Prostate gland (tissue), 2 donors: ENCODE data around the gene C8A. TPM values are rescaled to one million over a fixed set of nuclear protein-coding genes. Genes with fewer than 3 reads are reported as not detected.

ENCODE experiments used
- DNase-seq: peaks from one replicate; pipeline ENCODE4 v3.0.0-alpha.2; 2019; ENCODE audit warnings: low spot score
- H3K27ac ChIP-seq, 2 donors: fragments of 200-600 bp; sonication (generic); 2 replicates each; pipeline ENCODE4 v1.5.1; 2017 to 2019
- H3K27me3 ChIP-seq: fragments of 200-600 bp; sonication (generic); replicated peaks from 2 replicates; pipeline ENCODE4 v1.5.1; 2019; ENCODE audit not compliant: insufficient read depth
- H3K36me3 ChIP-seq, 2 donors: fragments of 200-600 bp; sonication (generic); 1 replicate in 1 of 2; 2 replicates in 1 of 2; pipeline versions ENCODE4 v1.5.1 to v1.8.1; 2017 to 2019
- H3K4me1 ChIP-seq: fragments of 200-600 bp; sonication (generic); replicated peaks from 2 replicates; pipeline ENCODE4 v1.5.1; 2019
- H3K4me3 ChIP-seq, 2 donors: fragments of 200-600 bp; sonication (generic); 2 replicates each; pipeline ENCODE4 v1.5.1; 2017 to 2019
- H3K9me3 ChIP-seq: fragments of 200-600 bp; sonication (generic); 2 replicates; pipeline ENCODE4 v1.5.1; 2017
- POLR2A ChIP-seq: fragments of 450-650 bp; IDR thresholded peaks from one replicate; pipeline ENCODE4 v1.6.1; 2016; ENCODE audit warnings: antibody characterized with exemption, mild to moderate bottlenecking
- POLR2AphosphoS5 ChIP-seq: sonication (generic); formaldehyde crosslinking; IDR thresholded peaks from one replicate; pipeline ENCODE4 v1.6.1; 2017; ENCODE audit warnings: antibody characterized with exemption
- WGBS: methylation state at CpG from one replicate; pipeline ENCODE4 v1.1.5; 2018; 5-methylcytosine and 5-hydroxymethylcytosine counted together
- intact Hi-C: fragments of 100-400 bp; cut with DNase I; formaldehyde crosslinking; loops from one replicate; pipeline ENCODE4 v1.14.2; 2022
- total RNA-seq, 2 donors: library from RNA; depleted of rRNA; stranded (reverse); fragments of >200 nt; gene quantifications; one replicate each; pipeline ENCODE4 v1.1.0, GENCODE V29; 2016
- TF ChIP-seq, protein P1 (sequence below), 4 experiments: fragments of 200-600 bp in 2 of 4; fragments of 450-650 bp in 2 of 4; sonication (generic) in 2 of 4; IDR thresholded peaks; 1 replicate in 3 of 4; 2 replicates in 1 of 4; pipeline ENCODE4 v1.5.1; 2016 to 2019; ENCODE audit warnings: antibody characterized with exemption in 4 of 4, mild to moderate bottlenecking in 2 of 4, moderate library complexity in 2 of 4

Gene C8A
- total RNA-seq, 2 donors from 2014 or later = not detected

DNA sequence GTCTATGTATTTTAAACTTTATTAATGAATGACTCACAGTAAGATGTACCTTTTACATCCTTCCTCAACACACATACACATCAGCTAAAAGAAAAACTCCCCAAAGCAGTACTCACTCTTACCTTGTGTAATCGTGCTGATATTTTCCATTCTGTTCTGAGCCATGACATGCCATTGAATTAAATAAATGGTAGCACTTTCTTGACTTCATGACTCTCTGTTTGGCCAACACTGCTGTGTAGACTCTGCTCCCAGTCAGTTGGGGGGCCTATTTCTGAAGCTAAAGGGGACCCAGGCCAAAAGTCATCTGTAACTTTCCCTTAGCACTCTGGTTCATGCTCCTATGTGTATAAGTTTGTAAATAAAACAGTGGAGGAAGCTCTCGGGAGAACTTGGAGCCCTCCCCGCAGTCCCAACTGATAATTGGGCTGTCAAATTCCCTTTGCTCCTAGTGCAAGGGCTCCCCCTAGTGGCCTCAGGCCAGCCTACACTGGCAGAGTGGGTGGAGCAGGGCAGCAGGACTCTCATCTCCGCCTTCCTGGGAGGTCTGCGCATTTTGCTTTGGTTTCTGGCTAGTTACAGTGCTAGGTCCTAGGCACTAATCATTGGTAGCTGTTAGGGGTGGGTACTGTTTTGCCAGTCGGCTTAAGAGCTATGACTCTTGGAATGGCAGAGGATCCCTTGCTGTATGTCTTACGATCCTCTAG, 33.7 kb upstream of the C8A start:
- Histone ChIP-seq H3K4me1 (peaks cover 14% of the 10 kb centered on the region), H3K27me3 (no peaks in the 10 kb centered on the region), H3K36me3 (no peaks in the 10 kb centered on the region), H3K27ac (no peak overlapping the region), H3K4me3 (no peak overlapping the region), H3K9me3 (no peaks in the 10 kb centered on the region)
- TF ChIP-seq, protein P1, sequence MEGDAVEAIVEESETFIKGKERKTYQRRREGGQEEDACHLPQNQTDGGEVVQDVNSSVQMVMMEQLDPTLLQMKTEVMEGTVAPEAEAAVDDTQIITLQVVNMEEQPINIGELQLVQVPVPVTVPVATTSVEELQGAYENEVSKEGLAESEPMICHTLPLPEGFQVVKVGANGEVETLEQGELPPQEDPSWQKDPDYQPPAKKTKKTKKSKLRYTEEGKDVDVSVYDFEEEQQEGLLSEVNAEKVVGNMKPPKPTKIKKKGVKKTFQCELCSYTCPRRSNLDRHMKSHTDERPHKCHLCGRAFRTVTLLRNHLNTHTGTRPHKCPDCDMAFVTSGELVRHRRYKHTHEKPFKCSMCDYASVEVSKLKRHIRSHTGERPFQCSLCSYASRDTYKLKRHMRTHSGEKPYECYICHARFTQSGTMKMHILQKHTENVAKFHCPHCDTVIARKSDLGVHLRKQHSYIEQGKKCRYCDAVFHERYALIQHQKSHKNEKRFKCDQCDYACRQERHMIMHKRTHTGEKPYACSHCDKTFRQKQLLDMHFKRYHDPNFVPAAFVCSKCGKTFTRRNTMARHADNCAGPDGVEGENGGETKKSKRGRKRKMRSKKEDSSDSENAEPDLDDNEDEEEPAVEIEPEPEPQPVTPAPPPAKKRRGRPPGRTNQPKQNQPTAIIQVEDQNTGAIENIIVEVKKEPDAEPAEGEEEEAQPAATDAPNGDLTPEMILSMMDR (IDR thresholded peaks at IDR 0.05) = peak; percentile 72 to 93 (median 88)
- TF ChIP-seq POLR2A = no peak
- TF ChIP-seq POLR2AphosphoS5 = no peak
- intact Hi-C loops = loop anchor here (10.0 kb wide), 1 partner anchor 1536 kb away; no protein-coding TSS in a partner anchor
- peak; percentile 77 for DNase-seq
- 26% methylated on average over 7 of the region's 7 CpGs for WGBS

DNA sequence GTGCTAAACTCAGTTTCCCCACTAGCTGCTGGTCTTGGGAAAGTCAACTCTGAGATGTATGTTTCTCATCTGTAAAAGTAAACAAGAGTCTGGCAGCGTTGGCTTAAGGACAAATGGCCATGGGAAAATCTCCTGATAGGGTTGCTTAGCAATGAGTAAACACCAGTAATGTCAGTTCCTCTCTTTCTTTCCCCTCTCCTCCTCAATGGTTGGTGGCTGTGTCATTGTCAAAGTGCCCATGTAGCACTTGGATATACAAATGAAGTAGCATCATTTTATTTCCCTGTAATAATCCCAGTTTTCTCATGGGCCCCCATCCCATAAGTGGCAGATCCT, 33.2 kb upstream of the C8A start:
- TF ChIP-seq POLR2A = no peak
- TF ChIP-seq, protein P1 (IDR thresholded peaks at IDR 0.05) = no peak
- no peak for TF ChIP-seq POLR2AphosphoS5
- Histone ChIP-seq H3K36me3 (no peaks in the 10 kb centered on the region), H3K27me3 (no peaks in the 10 kb centered on the region), H3K27ac (no peak overlapping the region), H3K4me1 (peaks cover 14% of the 10 kb centered on the region), H3K9me3 (no peaks in the 10 kb centered on the region), H3K4me3 (no peak overlapping the region)
- no peak for DNase-seq
- intact Hi-C loops = loop anchor here (10.0 kb wide), 1 partner anchor 1537 kb away; no protein-coding TSS in a partner anchor
- WGBS = 8% methylated on average over 1 of the region's 1 CpG

- Histone ChIP-seq H3K27ac (no peak overlapping the region), H3K4me3 (no peak overlapping the region), H3K27me3 (no peaks in the 10 kb centered on the region), H3K4me1 (peaks cover 13% of the 10 kb centered on the region), H3K9me3 (no peaks in the 10 kb centered on the region), H3K36me3 (no peaks in the 10 kb centered on the region)
- DNase-seq = no peak
- intact Hi-C loops = loop anchor here (10.0 kb wide), 1 partner anchor 1539 kb away; no protein-coding TSS in a partner anchor
- TF ChIP-seq POLR2A (no peak), POLR2AphosphoS5 (no peak)
- TF ChIP-seq, protein P1 (IDR thresholded peaks at IDR 0.05) = no peak
- WGBS = 97% methylated on average over 2 of the region's 2 CpGs
Measured at GRCh38 chr1:56824271-56824670, 30.3 kb upstream of the C8A start.

DNA sequence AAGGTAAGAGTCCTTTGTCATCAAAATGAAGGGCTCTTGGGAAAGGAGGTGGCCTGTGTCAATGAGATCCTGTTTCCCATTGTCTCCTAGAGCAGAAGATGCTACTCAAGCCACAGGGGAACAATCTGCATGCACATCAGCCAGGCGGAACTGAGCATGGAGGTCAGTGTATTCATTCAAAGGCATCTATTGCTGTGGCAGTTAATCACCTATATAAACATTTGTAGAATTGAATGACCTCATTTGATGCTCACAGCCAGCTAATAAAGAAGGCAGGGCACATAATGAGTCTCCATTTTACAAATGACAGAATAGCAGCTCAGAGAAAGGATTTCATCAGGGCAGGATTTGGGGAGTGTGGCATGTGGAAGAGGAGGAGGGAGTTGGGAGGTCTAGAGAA, 29.7 kb upstream of the C8A start:
- WGBS = 94% methylated on average over 1 of the region's 1 CpG
- Histone ChIP-seq H3K27me3 (no peaks in the 10 kb centered on the region), H3K36me3 (no peaks in the 10 kb centered on the region), H3K9me3 (no peaks in the 10 kb centered on the region), H3K27ac (no peak overlapping the region), H3K4me3 (no peak overlapping the region), H3K4me1 (peaks cover 7% of the 10 kb centered on the region)
- no peak for TF ChIP-seq POLR2AphosphoS5
- intact Hi-C loops = loop anchor here (10.0 kb wide), 1 partner anchor 1540 kb away; no protein-coding TSS in a partner anchor
- no peak for DNase-seq

DNA sequence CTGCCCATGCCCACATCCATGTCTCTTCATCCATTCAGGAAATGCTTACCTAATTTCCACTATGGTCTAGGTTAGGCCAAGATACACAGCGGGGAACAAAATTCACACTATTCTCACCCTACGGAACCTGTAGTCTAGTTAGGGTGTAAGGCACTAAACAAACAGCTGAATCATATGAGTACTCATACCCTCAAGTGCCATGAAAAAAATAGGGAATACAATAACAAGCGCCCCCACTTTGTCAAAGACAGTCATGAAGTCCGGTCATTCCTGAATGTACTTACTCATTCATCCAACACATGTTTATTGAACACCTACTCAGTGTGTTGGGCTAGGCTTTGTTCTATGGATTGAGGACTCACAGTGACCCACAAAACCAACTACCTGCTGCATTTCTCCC, 29.2 kb upstream of the C8A start:
- Histone ChIP-seq H3K27ac (no peak overlapping the region), H3K4me1 (peaks cover 4% of the 10 kb centered on the region), H3K9me3 (no peaks in the 10 kb centered on the region), H3K4me3 (no peak overlapping the region), H3K27me3 (no peaks in the 10 kb centered on the region), H3K36me3 (no peaks in the 10 kb centered on the region)
- DNase-seq = no peak
- intact Hi-C loops = loop anchor here (10.0 kb wide), 1 partner anchor 1541 kb away; no protein-coding TSS in a partner anchor
- WGBS = 69% methylated on average over 4 of the region's 4 CpGs
- TF ChIP-seq, protein P1 (IDR thresholded peaks at IDR 0.05) = no peak
- TF ChIP-seq POLR2AphosphoS5 (no peak), POLR2A (no peak)
